ENCODE results near the gene WWOX.
A peak's percentile ranks its signal among the peaks of the same experiment; 100 is the strongest.

WWOX gene

DNA sequence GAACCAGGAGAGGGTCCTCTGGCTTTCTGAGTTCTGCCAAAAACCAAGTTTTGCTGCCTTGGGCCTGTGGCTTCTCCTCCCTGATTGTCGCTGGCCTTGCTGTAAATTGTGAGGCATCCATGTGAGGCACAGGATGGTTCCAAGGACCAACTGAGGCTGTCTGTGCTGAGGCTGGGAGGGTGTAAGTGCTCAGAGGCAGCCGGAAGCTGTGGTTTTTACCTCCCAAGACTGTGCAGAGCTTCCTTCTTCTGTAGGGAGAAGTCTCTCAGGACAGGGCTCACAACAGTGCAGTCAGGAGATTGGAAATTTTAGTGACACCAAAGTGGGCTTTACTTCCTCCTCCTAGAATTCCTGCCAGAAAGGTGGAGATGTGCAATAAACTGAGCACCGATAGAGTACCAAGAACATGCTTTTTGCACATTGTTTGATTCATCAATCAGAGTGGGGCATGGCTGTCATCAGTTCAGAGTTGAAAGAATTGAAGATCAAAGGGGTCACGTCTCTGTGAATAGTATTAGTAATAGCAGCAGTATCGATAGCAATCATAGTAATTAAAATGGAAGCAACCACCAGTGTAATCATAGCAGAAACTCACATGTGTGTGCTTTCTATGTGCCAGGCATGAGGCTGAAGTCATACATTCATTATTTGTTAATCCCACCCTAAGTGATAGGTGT lies 467.1 kb downstream of the WWOX start:
- DNase-seq: peak; percentile 71
- peaks cover 25% of the 10 kb centered on the region for H3K4me1 ChIP-seq (ENCODE audit: insufficient read depth, low read length)

DNA sequence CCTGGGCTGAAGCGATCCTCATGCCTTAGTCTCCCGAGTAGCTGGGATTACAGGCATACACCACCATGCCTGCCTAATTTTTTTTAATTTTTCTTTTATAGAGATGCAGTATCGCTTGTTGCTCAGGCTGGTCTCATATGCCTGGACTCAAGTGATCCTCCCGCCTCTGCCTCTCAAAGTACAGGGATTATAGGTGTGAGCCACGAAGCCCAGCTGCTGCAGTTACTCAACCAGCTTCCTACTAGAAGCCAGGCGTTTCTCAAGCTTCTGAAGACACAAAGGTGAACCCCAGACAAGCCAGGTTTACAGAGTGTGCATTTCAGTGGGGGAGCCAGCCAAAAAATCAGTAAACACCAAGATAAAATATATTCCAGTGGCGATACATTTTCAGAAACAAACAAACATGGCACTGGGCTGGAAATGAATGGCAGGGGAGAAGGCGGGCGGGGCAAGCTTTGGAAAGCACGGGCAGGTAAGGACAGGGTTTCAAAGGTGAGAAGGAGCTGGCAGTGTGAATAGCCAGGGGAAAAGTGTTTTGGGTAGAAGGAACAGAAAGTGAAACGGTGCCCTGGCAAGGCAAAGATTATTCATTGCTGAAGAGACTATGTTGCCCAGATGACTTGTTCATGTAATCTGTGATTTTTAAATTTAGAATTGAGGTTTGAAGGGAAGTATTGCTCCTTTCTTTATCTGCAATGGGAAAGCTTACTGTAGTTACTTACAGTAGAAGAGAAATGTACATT lies 471.1 kb downstream of the WWOX start:
- H3K27ac ChIP-seq (ENCODE audit: low read length): no peak overlapping the region
- no peak overlapping the region for H2AFZ ChIP-seq (ENCODE audit: low read depth, low read length)
- no peak overlapping the region for H3K4me3 ChIP-seq (ENCODE audit: low read depth in 1 of 2, low read length in 2 of 2)
- no peak overlapping the region for H3K4me2 ChIP-seq (ENCODE audit: insufficient read depth, low read length)
- ATAC-seq (ENCODE audit: insufficient read depth, low read depth) (no peak), DNase-seq (no peak)
- no peaks in the 10 kb centered on the region for H4K20me1 ChIP-seq (ENCODE audit: insufficient read depth, low read length)
- H3K4me1 ChIP-seq (ENCODE audit: insufficient read depth, low read length): peaks cover 19% of the 10 kb centered on the region
- H3K9me3 ChIP-seq (ENCODE audit: insufficient read depth, low read length, severe bottlenecking): no peaks in the 10 kb centered on the region
- H3K27me3 ChIP-seq (ENCODE audit: insufficient read depth, low read length, poor library complexity): no peaks in the 10 kb centered on the region
- H3K79me2 ChIP-seq (ENCODE audit: insufficient read depth, low read length): no peaks in the 10 kb centered on the region
- H3K9ac ChIP-seq (ENCODE audit: low read depth, low read length): no peak overlapping the region
- no peaks in the 10 kb centered on the region for H3K36me3 ChIP-seq (ENCODE audit: insufficient read depth, low read length)
- TF ChIP-seq EZH2 (IDR thresholded peaks at IDR 0.05; ENCODE audit: borderline replicate concordance, low read depth, low read length, severe bottlenecking): no peak

More for the DNA sequence above, 467.1 kb downstream of the WWOX start:
- Histone ChIP-seq H3K36me3 (ENCODE audit: insufficient read depth, low read length) (no peaks in the 10 kb centered on the region), H3K27ac (ENCODE audit: low read length) (peak overlapping the region; percentile 38), H3K4me2 (ENCODE audit: insufficient read depth, low read length) (peak overlapping the region; percentile 35; the same call in 1 of the 2 replicates), H3K4me3 (ENCODE audit: low read depth in 1 of 2, low read length in 2 of 2) (no peak overlapping the region), H4K20me1 (ENCODE audit: insufficient read depth, low read length) (no peaks in the 10 kb centered on the region), H3K9ac (ENCODE audit: low read depth, low read length) (no peak overlapping the region), H3K9me3 (ENCODE audit: insufficient read depth, low read length, severe bottlenecking) (no peaks in the 10 kb centered on the region), H3K79me2 (ENCODE audit: insufficient read depth, low read length) (no peaks in the 10 kb centered on the region), H2AFZ (ENCODE audit: low read depth, low read length) (no peak overlapping the region), H3K27me3 (ENCODE audit: insufficient read depth, low read length, poor library complexity) (no peaks in the 10 kb centered on the region)
- ATAC-seq (ENCODE audit: insufficient read depth, low read depth): peak; percentile 99
- TF ChIP-seq, protein P1, sequence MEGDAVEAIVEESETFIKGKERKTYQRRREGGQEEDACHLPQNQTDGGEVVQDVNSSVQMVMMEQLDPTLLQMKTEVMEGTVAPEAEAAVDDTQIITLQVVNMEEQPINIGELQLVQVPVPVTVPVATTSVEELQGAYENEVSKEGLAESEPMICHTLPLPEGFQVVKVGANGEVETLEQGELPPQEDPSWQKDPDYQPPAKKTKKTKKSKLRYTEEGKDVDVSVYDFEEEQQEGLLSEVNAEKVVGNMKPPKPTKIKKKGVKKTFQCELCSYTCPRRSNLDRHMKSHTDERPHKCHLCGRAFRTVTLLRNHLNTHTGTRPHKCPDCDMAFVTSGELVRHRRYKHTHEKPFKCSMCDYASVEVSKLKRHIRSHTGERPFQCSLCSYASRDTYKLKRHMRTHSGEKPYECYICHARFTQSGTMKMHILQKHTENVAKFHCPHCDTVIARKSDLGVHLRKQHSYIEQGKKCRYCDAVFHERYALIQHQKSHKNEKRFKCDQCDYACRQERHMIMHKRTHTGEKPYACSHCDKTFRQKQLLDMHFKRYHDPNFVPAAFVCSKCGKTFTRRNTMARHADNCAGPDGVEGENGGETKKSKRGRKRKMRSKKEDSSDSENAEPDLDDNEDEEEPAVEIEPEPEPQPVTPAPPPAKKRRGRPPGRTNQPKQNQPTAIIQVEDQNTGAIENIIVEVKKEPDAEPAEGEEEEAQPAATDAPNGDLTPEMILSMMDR (IDR thresholded peaks at IDR 0.05; ENCODE audit: borderline replicate concordance, extremely low read depth, low read length, poor library complexity, severe bottlenecking): no peak
- TF ChIP-seq EZH2 (IDR thresholded peaks at IDR 0.05; ENCODE audit: borderline replicate concordance, low read depth, low read length, severe bottlenecking): no peak

DNA sequence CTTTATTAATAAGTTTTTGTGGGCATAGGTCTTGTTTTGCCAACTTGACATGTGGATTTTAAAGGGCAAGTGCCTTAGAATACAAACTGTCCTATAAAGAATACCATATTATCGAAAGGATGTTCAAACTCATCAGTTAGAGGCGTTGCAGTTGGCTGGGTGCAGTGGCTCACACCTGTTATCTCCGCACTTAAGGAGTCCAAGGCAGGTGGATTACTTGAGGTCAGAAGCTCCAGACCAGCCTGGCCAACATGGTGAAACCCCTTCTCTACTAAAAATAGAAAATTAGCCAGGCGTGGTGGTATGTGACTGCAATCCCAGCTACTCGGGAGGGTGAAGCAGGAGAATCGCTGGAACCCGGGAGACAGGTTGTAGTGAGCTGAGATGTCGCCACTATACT lies 472.0 kb downstream of the WWOX start:
- Histone ChIP-seq H3K27ac (ENCODE audit: low read length) (no peak overlapping the region), H3K9ac (ENCODE audit: low read depth, low read length) (no peak overlapping the region), H3K4me3 (ENCODE audit: low read depth in 1 of 2, low read length in 2 of 2) (no peak overlapping the region), H3K36me3 (ENCODE audit: insufficient read depth, low read length) (no peaks in the 10 kb centered on the region), H3K4me1 (ENCODE audit: insufficient read depth, low read length) (peaks cover 11% of the 10 kb centered on the region), H3K4me2 (ENCODE audit: insufficient read depth, low read length) (no peak overlapping the region), H2AFZ (ENCODE audit: low read depth, low read length) (no peak overlapping the region), H3K9me3 (ENCODE audit: insufficient read depth, low read length, severe bottlenecking) (no peaks in the 10 kb centered on the region), H3K27me3 (ENCODE audit: insufficient read depth, low read length, poor library complexity) (no peaks in the 10 kb centered on the region), H3K79me2 (ENCODE audit: insufficient read depth, low read length) (no peaks in the 10 kb centered on the region), H4K20me1 (ENCODE audit: insufficient read depth, low read length) (no peaks in the 10 kb centered on the region)
- DNase-seq (no peak), ATAC-seq (ENCODE audit: insufficient read depth, low read depth) (no peak)
- TF ChIP-seq EZH2 (IDR thresholded peaks at IDR 0.05; ENCODE audit: borderline replicate concordance, low read depth, low read length, severe bottlenecking): no peak
- TF ChIP-seq, protein P1 (IDR thresholded peaks at IDR 0.05; ENCODE audit: borderline replicate concordance, extremely low read depth, low read length, poor library complexity, severe bottlenecking): no peak

DNA sequence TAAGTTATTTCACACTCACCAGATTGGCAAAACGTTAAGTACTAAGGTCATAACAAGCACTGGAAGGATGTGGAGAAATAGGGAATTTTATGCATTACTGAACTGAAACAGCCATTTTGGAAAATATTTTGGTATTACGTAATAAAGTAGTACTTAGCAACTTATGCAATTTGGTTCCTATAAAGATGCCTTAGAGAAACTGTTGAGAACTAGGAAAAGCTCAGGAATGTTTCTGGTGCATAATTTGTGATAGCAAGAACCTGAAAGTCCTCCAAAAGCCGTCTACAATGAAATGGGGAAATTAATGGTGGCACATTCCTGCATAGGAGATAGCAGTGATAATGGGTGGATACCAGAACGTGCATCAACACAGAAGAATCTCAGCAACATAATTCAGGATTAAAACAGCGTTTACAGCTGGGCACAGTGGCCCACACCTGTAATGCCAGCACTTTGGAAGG lies 472.5 kb downstream of the WWOX start:
- DNase-seq (no peak), ATAC-seq (ENCODE audit: insufficient read depth, low read depth) (no peak)
- Histone ChIP-seq H3K36me3 (ENCODE audit: insufficient read depth, low read length) (no peaks in the 10 kb centered on the region), H3K9me3 (ENCODE audit: insufficient read depth, low read length, severe bottlenecking) (no peaks in the 10 kb centered on the region), H3K4me3 (ENCODE audit: low read depth in 1 of 2, low read length in 2 of 2) (no peak overlapping the region), H3K4me2 (ENCODE audit: insufficient read depth, low read length) (no peak overlapping the region), H3K79me2 (ENCODE audit: insufficient read depth, low read length) (no peaks in the 10 kb centered on the region), H3K27me3 (ENCODE audit: insufficient read depth, low read length, poor library complexity) (no peaks in the 10 kb centered on the region), H4K20me1 (ENCODE audit: insufficient read depth, low read length) (no peaks in the 10 kb centered on the region), H3K27ac (ENCODE audit: low read length) (no peak overlapping the region), H3K4me1 (ENCODE audit: insufficient read depth, low read length) (peaks cover 6% of the 10 kb centered on the region), H2AFZ (ENCODE audit: low read depth, low read length) (no peak overlapping the region), H3K9ac (ENCODE audit: low read depth, low read length) (no peak overlapping the region)
- TF ChIP-seq EZH2 (IDR thresholded peaks at IDR 0.05; ENCODE audit: borderline replicate concordance, low read depth, low read length, severe bottlenecking): no peak
- TF ChIP-seq, protein P1 (IDR thresholded peaks at IDR 0.05; ENCODE audit: borderline replicate concordance, extremely low read depth, low read length, poor library complexity, severe bottlenecking): no peak
